Keratinocyte (primary cell): Measurements from ENCODE around the gene PHIP. TPM values are rescaled to one million over a fixed set of nuclear protein-coding genes. Genes with fewer than 3 reads are reported as not detected.

ENCODE experiments used
- DNase-seq: peaks from one replicate; pipeline ENCODE4 v3.0.0-alpha.2; 2011; ENCODE audit warnings: low read depth, missing footprints, low spot score
- FAIRE-seq: peaks from 2 replicates; lab custom pipeline; 2011; peaks lifted over from hg19 to GRCh38; lab: Jason Lieb, UNC
- H2AFZ ChIP-seq: 2 replicates; pipeline ENCODE4 v1.6.0; 2012; ENCODE audit warnings: low read length, control low read depth, inconsistent platforms; ENCODE audit not compliant: control insufficient read depth
- H3K27ac ChIP-seq: 2 replicates; pipeline ENCODE4 v1.5.1; 2011; ENCODE audit warnings: low read length; ENCODE audit not compliant: control insufficient read depth, insufficient read depth
- H3K27me3 ChIP-seq: 3 replicates; pipeline ENCODE4 v1.6.0; 2011; ENCODE audit warnings: low read length; ENCODE audit not compliant: control insufficient read depth, insufficient read depth; ENCODE audit errors: extremely low read depth
- H3K36me3 ChIP-seq, 2 experiments: 2 replicates in 1 of 2; 3 replicates in 1 of 2; pipeline ENCODE4 v1.5.1; 2011; ENCODE audit warnings: low read length in 2 of 2, mild to moderate bottlenecking in 1 of 2; ENCODE audit not compliant: control insufficient read depth in 2 of 2, insufficient read depth in 2 of 2; ENCODE audit errors: extremely low read depth in 1 of 2
- H3K4me1 ChIP-seq: 3 replicates; pipeline ENCODE4 v1.5.1; 2011; ENCODE audit warnings: low read length; ENCODE audit not compliant: control insufficient read depth, insufficient read depth; ENCODE audit errors: extremely low read depth
- H3K4me2 ChIP-seq: 3 replicates; pipeline ENCODE4 v1.6.0; 2011; ENCODE audit warnings: low read depth, low read length; ENCODE audit not compliant: control insufficient read depth, insufficient read depth; ENCODE audit errors: extremely low read depth
- H3K4me3 ChIP-seq, 3 experiments: fragments of 200-600 bp in 1 of 3; sonication (generic) in 1 of 3; 2 replicates in 2 of 3; 3 replicates in 1 of 3; pipeline ENCODE4 v1.5.1; 2011 to 2016; ENCODE audit warnings: low read length in 3 of 3, mild to moderate bottlenecking in 3 of 3, control low read depth in 2 of 3, inconsistent platforms in 1 of 3, low read depth in 1 of 3, mixed read lengths in 1 of 3, mixed run types in 1 of 3, moderate library complexity in 1 of 3; ENCODE audit not compliant: control insufficient read depth in 2 of 3, insufficient read depth in 2 of 3; ENCODE audit errors: extremely low read depth in 1 of 3
- H3K79me2 ChIP-seq: 2 replicates; pipeline ENCODE4 v1.6.0; 2012; ENCODE audit warnings: low read length; ENCODE audit not compliant: control insufficient read depth, insufficient read depth
- H3K9ac ChIP-seq: 3 replicates; pipeline ENCODE4 v1.6.0; 2011; ENCODE audit warnings: low read length; ENCODE audit not compliant: control insufficient read depth, insufficient read depth; ENCODE audit errors: extremely low read depth
- H3K9me1 ChIP-seq: 3 replicates; pipeline ENCODE4 v1.6.0; 2011; ENCODE audit warnings: low read length; ENCODE audit not compliant: control insufficient read depth, insufficient read depth; ENCODE audit errors: extremely low read depth
- H3K9me3 ChIP-seq: 2 replicates; pipeline ENCODE4 v1.5.1; 2012; ENCODE audit warnings: low read depth, low read length; ENCODE audit not compliant: control insufficient read depth
- H4K20me1 ChIP-seq: 3 replicates; pipeline ENCODE4 v1.6.0; 2011; ENCODE audit warnings: low read length; ENCODE audit not compliant: control insufficient read depth, insufficient read depth; ENCODE audit errors: extremely low read depth
- EZH2 ChIP-seq: IDR thresholded peaks from one replicate; pipeline ENCODE4 v1.6.1; 2012; ENCODE audit warnings: inconsistent platforms, mild to moderate bottlenecking, low read length, moderate library complexity
- dilution Hi-C: fragments of 300-500 bp; cut with MboI; formaldehyde crosslinking; loops from one replicate; pipeline ENCODE4 v1.7.0; 2020; ENCODE audit warnings: low sequenced_read_pairs; ENCODE audit not compliant: extremely low pct_ligation_motif_present
- polyA plus RNA-seq, 5 experiments: library from polyadenylated mRNA; depleted of rRNA in 3 of 5; stranded (reverse) in 3 of 5; stranded (forward) in 1 of 5; unstranded in 1 of 5; fragments of >200 nt; gene quantifications; 1 replicate in 1 of 5; 2 replicates in 3 of 5; 3 replicates in 1 of 5; pipeline versions ENCODE4 v1.2.1 to v1.2.3, GENCODE V29; 2011 to 2012; ENCODE audit warnings: missing spikeins in 2 of 5, low read depth in 1 of 5, low replicate concordance in 1 of 5
- TF ChIP-seq, protein P1 (sequence below), 3 experiments: IDR thresholded peaks in 1 of 3; conservative IDR thresholded peaks in 1 of 3; optimal IDR thresholded peaks in 1 of 3; 2 replicates in 2 of 3; 3 replicates in 1 of 3; pipeline versions ENCODE3 to v1.5.1; 2011; ENCODE audit warnings: low read length in 3 of 3, mild to moderate bottlenecking in 3 of 3, moderate library complexity in 2 of 3, control low read depth in 1 of 3, inconsistent platforms in 1 of 3; ENCODE audit not compliant: insufficient read depth in 2 of 3; ENCODE audit errors: extremely low read depth in 1 of 3

The PHIP gene
- polyA plus RNA-seq, 1 donor (not counting 4 experiments of a cell fraction or from before 2014, with no cell fraction given): 7.9 TPM

DNA sequence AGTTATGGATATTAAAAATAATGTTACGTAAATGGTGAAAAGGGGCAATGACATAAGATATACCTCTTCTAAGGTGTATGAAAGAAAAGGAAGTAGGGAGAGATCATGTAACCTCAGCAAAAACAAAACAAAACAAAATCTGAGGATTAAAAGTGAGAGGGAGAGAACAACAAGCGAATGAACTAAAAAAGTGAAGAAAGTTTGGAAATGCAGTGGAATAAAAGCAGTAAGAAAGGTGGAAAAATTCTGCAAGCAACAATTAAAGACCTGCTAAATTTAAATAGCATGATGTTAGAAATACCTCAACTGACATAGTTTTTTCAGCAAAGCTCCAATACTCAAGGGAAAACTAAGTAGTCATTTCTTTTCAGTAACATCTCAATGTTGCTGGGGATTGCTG, 48.0 kb downstream of the PHIP start:
- Histone ChIP-seq H3K4me3 (no peak overlapping the region), H3K4me2 (no peak overlapping the region), H4K20me1 (no peaks in the 10 kb centered on the region), H3K79me2 (peaks cover 10% of the 10 kb centered on the region), H3K4me1 (peaks cover 2% of the 10 kb centered on the region), H2AFZ (no peak overlapping the region), H3K9ac (no peak overlapping the region), H3K36me3 (no peaks in the 10 kb centered on the region), H3K27ac (no peak overlapping the region), H3K27me3 (no peaks in the 10 kb centered on the region), H3K9me3 (no peaks in the 10 kb centered on the region), H3K9me1 (no peaks in the 10 kb centered on the region)
- dilution Hi-C loops: no loop called here
- TF ChIP-seq, protein P1, sequence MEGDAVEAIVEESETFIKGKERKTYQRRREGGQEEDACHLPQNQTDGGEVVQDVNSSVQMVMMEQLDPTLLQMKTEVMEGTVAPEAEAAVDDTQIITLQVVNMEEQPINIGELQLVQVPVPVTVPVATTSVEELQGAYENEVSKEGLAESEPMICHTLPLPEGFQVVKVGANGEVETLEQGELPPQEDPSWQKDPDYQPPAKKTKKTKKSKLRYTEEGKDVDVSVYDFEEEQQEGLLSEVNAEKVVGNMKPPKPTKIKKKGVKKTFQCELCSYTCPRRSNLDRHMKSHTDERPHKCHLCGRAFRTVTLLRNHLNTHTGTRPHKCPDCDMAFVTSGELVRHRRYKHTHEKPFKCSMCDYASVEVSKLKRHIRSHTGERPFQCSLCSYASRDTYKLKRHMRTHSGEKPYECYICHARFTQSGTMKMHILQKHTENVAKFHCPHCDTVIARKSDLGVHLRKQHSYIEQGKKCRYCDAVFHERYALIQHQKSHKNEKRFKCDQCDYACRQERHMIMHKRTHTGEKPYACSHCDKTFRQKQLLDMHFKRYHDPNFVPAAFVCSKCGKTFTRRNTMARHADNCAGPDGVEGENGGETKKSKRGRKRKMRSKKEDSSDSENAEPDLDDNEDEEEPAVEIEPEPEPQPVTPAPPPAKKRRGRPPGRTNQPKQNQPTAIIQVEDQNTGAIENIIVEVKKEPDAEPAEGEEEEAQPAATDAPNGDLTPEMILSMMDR (optimal IDR thresholded peaks at IDR 0.05 in 1 of 3, IDR thresholded peaks at IDR 0.05 in 1 of 3, conservative IDR thresholded peaks at IDR 0.05 in 1 of 3; ENCODE audit: extremely low read depth in 1 of 3, insufficient read depth in 2 of 3, low read length in 3 of 3): no peak
- no peak for TF ChIP-seq EZH2
- no peak for DNase-seq
- no peak for FAIRE-seq

DNA sequence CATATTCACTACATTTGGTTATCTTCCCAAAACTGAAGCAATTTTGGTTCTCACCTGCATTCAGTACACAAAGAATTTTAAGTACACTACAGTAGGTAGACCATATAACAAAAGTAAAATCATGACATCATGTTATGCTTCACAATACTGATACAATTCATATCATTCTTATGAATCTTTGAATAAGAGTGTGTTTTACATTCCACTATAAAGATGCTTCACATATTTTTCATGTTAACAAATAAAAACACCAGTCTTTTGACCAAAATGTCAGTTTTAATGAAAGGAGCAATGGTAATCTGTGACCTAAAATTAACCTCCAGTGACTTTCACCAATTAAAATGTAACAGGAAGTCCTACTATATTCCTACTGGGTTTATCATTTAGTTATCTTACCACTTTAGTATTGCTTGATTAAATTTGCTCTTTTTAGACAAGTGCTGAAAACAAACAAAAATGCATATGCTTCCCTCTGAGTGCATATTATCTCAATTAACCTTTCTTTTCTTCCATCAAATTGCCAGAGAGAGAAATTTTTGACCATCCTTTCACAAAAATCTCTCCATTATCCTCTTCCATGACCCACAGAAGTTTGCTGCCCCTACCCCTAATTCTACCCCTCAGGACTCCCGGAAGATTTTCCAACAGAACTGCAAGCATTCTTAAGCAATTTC, 49.3 kb downstream of the PHIP start:
- FAIRE-seq: no peak
- H3K4me2 ChIP-seq: no peak overlapping the region
- H3K27me3 ChIP-seq: no peaks in the 10 kb centered on the region
- H3K27ac ChIP-seq: no peak overlapping the region
- dilution Hi-C loops: no loop called here
- no peak for DNase-seq
- H3K79me2 ChIP-seq: peaks cover 4% of the 10 kb centered on the region
- H3K36me3 ChIP-seq: no peaks in the 10 kb centered on the region
- H3K9me1 ChIP-seq: no peaks in the 10 kb centered on the region
- H4K20me1 ChIP-seq: no peaks in the 10 kb centered on the region
- TF ChIP-seq, protein P1 (optimal IDR thresholded peaks at IDR 0.05 in 1 of 3, IDR thresholded peaks at IDR 0.05 in 1 of 3, conservative IDR thresholded peaks at IDR 0.05 in 1 of 3; ENCODE audit: extremely low read depth in 1 of 3, insufficient read depth in 2 of 3, low read length in 3 of 3): no peak
- no peak for TF ChIP-seq EZH2
- H3K9ac ChIP-seq: no peak overlapping the region
- no peak overlapping the region for H3K4me3 ChIP-seq
- no peak overlapping the region for H2AFZ ChIP-seq
- no peaks in the 10 kb centered on the region for H3K9me3 ChIP-seq
- H3K4me1 ChIP-seq: no peaks in the 10 kb centered on the region
